ENCODE data around the gene TNFRSF1A.

TNFRSF1A gene

DNA sequence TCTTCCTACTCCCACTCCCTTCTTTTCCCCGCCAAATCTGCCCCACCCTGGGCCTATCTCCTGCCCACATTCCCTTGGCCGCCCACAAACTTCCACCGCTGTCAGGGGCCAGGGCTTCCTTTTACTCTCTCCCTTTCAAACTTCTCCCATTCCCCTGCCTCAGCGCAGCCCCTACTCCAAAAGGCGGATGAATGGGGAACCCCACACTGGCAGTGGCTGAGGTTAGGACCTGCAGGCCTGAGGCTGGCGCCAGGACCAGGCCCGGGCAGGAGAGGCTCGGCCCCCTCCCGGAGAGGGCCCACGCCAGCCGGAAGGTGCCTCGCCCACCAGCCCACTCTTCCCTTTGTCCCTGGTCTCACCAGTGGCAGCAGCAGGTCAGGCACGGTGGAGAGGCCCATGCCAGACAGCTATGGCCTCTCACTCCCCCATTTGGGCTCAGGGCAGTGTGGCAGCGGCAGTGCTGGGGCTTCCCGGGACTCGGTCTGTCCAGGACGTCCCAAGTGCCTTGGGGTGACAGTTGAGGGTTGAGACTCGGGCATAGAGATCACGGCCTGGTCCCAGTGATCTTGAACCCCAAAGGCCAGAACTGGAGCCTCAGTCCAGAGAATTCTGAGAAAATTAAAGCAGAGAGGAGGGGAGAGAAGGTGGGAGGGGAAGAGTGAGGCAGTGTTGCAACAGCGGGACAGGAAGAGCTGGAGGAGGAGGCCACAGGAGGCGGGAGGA lies at the start of gene TNFRSF1A:
TNFRSF1A (minus strand) TSS at position 660 of the 723 bp plus-strand sequence; CDS start at position 398, 262 bp downstream.
- peak; percentile 74 for DNase-seq (ENCODE audit: low spot score)

DNA sequence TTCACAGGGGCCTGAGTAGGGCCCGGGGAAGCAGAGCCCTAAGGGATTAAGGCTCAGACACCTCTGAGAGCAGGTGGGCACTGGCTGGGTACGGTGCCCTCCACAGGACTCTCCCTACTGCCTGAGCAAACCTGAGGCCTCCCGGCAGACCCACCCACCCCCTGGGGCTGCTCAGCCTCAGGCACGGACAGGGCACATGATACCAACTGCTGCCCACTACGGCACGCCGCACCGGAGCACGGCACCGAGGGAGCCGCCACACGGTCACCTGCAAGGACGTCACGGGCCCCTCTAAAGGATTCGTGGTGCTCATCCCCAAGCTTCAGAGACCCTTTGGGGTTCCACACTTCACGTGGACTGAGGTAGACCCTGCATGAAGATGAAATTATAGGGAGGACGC lies 49.1 kb upstream of the TNFRSF1A start:
- DNase-seq (ENCODE audit: low spot score), result no peak

DNA sequence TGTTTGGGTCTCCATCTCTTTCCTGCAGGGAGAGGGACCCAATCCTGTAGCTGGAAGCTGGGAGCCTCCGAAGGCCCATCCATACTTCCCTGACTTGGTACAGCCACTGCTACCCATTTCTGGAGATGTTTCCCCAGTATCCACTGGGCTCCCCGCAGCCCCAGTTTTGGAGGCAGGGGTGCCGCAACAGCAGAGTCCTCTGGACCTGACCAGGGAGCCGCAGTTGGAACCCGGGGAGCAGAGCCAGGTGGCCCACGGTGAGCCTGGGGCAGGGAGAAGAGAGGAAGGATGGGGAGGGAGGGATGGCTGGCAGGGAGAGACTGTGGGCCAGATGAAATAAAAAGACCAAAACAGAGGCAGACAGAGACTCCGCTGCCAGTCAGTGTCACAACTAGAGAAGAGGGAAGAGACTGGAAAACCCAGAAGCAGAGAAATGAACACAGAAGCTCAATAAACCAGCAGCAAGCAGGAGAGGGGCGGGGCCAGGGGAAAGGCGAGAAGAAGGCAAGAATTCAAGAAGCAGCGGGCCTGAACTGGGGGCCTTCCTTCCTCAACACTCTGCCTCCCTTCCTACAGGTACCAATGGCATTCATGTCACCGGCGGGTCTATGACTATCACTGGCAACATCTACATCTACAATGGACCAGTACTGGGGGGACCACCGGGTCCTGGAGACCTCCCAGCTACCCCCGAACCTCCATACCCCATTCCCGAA lies 48.4 kb upstream of the TNFRSF1A start:
- no peak for DNase-seq (ENCODE audit: low spot score)

DNA sequence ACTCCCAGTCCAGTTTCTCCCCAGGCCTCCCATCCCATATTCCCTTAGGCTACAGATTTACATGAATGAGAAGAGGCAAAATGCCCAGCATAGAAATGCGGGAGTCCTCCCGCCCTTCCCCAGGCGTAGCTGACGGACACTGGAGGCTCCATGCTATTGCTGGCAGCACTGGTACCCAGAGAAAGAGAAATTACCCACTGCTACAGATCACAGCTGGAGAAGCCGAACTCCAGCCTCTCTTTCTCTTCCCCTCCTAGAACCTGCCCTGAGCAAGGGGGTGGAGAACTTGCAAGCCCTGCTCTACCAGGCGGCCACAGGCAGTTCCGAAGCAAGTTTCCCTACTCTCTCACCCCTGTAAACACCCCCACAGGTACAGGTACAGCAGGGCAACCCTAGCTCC lies 45.7 kb upstream of the TNFRSF1A start:
- DNase-seq (ENCODE audit: low spot score), result no peak

DNA sequence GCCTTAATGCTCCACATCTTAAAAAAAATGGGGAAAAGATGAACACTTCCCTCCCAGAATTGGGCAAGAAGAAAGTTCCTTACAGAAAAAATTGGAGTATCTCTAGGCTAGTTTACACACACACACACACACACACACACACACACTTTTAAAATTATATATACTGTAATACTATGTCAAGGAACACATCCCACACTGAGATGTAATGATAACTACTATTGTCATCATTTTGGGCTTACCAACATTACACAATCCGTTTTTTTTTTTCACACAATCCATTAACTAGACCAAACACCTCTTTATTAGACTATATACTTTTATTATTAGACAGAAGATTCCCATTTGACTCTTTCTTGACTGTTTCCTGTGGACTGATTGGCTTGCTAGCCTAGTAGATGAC lies 44.6 kb upstream of the TNFRSF1A start:
- no peak for DNase-seq (ENCODE audit: low spot score)

DNA sequence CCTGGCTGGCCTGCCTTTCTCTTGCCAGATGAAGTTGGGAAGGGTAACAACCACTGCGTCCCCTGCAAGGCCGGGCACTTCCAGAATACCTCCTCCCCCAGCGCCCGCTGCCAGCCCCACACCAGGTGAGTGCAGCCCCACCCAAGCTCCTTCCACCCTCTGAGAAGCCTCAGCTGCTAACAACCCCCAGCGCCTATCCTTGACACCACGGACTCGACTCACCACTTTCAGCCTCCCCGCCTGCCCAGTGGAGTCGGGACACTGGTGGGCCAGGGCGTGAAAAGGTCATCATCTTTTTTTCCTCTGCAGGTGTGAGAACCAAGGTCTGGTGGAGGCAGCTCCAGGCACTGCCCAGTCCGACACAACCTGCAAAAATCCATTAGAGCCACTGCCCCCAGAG lies 44.2 kb upstream of the TNFRSF1A start:
- no peak for DNase-seq (ENCODE audit: low spot score)

DNA sequence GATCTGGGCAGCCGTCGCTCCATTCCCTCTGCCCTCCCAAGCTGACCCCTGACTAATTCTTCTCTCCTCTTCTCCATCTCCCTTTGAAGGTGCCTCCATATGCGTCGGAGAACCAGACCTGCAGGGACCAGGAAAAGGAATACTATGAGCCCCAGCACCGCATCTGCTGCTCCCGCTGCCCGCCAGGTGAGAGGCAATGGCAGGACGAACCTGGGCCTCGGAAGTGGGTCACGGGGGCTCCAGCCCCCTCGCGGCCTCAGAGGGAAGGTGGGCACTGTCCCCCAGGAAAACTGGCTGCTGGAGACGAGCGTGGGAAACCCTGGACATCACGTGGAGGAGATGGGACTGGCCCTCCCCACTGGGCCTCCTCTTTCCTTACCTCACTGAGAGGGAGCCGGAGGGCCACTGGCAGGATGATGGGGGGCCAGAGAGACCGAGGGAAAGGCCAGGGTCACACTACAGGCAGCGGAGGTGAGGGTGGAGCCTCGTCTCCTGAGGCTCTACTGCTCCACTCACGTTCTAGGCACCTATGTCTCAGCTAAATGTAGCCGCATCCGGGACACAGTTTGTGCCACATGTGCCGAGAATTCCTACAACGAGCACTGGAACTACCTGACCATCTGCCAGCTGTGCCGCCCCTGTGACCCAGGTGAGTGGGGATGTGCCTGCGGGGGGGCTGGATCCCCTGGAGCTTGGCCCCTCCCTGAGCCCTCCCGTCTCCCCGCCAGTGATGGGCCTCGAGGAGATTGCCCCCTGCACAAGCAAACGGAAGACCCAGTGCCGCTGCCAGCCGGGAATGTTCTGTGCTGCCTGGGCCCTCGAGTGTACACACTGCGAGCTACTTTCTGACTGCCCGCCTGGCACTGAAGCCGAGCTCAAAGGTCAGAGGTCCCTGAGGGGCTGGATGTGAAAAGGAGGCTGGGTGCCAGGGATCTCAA lies 42.9 kb upstream of the TNFRSF1A start:
- DNase-seq (ENCODE audit: low spot score), result no peak

DNA sequence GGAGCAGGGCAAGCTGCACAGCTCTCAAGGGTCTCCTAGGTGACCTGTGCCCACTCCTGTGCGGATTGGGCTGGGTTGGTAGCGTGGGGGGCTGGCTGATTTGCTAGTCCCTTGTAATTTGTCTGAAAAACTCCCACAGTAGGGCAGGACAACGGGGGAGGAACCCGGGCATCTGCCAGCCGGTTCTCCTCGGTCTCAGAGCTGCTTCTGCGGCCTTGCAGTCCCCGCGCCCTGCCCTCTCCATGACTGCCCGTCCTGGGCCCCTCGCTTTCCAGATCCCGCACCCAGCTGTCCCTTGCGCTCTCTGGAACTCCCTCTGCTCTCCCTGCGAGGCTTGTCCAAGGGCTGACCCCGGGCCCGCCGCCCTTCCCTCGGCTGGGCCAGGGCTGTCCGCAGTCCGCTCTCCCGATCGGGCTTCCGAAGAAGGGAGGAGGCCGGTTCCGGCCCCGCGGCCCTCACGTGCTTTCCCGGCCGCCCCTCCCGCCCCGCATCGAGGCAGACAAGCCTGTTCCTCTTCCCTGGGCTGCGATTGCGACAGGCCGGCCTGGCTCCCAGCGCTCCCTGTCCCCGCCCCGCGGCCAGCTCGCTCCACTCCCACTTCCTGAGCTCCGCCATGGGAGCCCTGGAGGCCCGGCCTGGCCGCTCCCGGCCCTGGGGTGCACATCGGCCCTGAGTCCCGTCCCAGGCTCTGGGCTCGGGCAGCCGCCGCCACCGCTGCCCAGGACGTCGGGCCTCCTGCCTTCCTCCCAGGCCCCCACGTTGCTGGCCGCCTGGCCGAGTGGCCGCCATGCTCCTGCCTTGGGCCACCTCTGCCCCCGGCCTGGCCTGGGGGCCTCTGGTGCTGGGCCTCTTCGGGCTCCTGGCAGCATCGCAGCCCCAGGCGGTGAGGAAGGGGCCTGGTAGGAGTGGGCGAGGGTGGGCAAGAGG lies 42.0 kb upstream of the TNFRSF1A start, which contains the start of gene LTBR:
LTBR (plus strand) TSS at position 591 of the 927 bp plus-strand sequence; CDS start at position 788, 197 bp downstream.
- peak; percentile 92 for DNase-seq (ENCODE audit: low spot score)

DNA sequence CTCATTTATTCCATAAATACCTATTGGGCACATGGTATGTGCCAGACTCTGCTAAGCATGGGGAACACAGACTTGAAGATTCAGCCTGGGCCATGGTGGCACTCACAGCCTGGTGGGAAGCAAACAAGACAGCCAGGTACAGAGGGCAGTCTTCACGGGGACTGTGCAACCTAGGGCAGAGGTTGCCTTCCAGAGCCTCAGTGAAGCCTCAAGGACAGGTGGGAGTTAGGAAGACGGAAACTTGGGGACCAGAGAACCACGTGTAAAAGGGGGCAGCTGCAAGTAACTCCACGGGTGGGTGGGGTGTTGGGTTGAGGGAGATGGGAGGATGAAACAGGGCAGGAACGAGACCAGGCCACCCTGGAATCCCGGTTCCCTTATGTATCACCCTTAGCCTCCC lies 41.1 kb upstream of the TNFRSF1A start:
- no peak for DNase-seq (ENCODE audit: low spot score)

DNA sequence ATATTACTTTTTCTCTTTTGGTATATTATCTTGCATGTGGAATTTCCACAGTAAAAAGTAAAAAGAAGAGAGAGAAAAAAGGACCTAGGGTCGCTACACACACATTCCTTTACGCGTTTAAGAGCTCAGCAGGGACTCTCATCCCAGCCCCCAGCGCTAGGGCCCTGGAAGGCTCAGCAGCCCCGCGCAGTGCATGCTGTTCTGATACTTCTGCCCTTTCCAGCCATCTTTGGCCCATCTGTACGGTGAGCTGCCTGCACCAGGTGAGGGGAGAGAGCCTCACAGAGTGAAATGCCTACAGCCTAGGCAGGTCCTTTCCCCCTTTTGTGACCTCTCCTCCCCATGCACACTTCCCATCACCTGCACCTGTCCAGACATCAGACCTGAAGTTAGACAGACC lies 40.5 kb upstream of the TNFRSF1A start:
- DNase-seq (ENCODE audit: low spot score), result no peak

DNA sequence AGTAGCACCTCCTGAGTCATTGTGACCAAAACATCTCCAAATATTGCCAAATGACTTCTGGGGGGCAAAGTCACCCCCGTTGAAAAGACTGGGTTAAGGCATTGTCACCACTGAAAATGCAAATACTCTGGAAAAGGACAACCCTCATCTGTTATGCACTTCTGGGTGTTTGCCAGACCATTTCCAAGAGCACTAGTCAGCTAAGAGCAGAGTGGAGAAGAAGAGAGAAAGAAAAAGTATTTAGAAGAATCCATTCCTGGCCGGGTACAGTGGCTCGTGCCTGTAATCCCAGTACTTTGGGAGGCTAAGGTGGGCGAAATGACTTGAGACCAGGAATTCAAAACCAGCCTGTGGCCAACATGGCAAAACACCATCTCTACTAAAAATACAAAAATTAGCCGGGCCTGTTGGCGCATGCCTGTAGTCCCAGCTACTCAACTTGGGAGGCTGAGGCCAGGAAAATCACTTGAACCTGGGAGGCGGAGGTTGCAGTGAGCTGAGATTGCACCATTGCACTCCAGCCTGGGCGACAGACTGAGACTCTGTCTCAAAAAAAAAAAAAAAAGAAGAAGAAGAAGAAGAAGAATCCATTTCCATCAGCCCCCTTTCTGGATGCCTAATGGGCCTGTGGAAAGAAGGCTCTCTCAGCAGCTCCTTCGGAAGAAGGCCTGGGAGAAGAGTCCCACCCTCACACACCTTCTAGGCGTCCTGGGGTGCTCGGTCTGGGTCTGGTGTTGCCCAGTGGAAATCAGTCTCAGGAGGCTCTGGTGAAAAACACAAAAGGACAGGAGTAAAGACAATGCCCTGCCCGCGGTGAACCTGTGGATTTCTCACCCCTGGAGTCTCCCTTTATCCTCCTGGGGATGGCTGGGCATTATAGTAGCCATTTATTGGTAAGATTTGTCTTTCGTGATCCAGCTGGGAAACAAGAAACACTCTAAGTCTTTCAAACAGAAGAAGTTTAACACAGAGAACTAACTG lies 38.6 kb upstream of the TNFRSF1A start:
- DNase-seq (ENCODE audit: low spot score), result no peak

DNA sequence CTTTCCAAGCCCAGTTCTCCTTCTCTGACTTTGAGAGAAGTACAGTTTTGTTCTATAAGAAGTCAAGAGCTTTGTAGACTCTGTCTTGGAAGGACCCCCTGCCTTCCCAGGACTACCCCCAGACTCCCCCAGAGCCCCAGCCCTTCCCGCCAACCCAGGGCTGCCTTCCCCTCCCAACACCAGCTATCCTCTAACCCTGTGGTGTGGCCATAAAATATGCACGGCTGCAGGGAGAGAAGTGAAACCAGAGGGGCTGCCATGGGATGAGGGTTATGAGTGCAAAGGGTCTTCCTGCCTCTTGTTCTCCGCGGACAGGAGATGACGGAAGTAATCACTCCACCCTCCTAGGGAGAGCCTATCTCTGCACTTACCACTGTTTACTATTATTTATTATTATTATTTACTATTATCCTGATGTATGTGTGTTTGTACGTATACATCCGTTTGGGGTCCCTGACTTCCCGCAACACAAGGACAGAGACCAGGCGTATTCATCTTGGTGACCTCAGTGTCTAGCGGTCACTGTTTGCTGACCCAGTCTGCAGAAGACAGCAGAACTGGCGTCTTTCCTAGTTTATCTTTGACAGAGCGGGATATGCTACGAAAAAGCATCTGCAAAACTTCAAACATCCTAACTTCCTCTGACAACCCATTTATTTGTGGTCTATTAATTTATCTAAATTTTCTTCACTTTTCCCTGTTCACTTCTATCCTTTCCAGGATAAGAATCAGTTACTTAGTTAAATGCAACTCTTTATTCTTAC lies 37.0 kb upstream of the TNFRSF1A start:
- DNase-seq (ENCODE audit: low spot score), result no peak

DNA sequence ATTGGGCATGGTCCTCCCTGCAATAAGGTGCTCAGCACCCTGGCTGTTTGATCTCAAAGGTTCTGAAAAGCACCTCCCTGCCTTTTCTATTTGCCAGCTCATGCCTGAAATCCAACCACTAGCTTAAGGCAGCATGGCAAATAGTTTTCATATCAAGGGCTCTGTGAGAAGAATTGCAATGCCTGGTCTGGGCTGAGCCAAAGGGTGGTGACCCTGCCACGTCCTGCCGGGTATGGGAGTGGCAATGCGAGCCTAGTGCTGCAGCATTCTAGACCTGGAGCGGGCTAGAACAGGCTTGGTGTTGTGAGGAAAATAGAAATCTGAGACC lies 35.8 kb upstream of the TNFRSF1A start:
- DNase-seq (ENCODE audit: low spot score), result no peak

DNA sequence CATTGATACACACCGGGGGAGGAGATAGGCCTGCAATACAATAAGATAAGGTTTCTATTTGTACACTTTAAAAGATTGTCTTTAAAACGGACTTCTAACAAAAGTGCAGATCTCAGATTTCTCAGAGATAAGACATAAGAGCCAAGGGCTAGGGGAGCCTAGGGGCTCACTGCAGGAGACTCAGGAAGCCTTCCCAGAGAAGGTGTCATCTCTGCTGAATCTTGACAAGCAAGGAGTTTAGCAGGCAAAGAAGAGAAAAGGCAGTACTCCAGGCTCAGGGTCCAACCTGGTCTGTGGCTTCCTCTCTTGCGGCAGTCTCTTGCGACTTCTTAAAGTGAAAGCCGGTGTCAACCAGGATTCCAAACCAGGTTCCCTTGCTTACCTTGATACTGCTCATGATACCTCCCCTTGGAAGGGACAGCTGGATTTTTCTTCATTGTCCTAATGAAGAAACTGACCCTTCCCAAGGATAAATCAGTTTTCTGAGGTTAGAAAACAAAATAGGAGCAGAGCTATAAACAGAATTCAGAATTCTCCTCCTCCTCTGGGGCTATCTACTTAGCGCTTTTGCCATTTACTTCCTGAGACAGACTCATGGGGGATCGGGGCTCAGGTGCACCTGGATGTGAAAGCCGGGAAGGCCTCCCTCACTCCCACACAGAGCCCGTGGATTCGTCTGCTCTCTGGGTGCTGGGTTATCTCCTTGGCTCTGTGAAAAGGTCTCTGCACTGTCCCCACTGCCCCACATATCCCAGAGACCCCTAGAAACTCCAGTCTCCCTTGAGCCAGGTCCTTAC lies 35.2 kb upstream of the TNFRSF1A start:
- DNase-seq (ENCODE audit: low spot score), result no peak

DNA sequence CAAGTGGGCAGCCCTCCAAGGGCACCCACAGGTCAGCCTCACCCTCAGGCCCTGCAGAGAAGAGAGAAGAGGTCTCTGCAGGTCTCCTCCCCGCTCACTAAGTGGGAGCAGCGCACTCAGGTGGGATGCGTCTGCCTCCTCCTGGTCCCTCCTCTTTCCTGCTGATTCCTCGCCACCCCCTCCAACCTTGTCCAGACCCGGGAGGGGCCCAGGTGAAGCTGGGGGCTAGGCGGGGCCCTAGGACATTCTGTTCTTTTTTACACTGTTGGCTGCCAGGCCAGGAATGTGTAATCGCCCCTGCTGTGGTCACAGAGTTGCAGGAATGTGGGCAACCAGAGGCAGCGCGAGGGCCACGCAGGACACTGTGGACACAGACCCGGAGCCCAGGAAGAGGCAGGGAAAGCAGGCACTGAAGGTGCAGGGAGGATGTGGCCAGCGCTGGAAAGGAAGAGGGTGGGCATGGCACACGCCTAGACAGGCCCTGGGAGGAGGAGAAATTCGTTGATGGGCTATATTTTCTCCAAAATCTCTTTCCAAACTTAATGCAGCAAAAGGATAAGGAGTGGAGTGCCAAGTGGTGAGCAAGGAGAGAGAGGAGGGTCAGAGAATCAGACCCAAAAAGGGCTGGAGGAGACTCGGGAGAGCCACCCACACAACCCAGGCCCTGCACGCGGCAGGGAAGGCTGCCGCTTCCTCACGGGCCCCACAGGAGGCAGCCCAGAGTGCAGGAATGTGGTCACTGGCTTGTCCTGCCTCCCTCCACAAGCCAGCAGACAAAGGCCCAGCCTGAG lies 34.4 kb upstream of the TNFRSF1A start:
- peak; percentile 88 for DNase-seq (ENCODE audit: low spot score)

DNA sequence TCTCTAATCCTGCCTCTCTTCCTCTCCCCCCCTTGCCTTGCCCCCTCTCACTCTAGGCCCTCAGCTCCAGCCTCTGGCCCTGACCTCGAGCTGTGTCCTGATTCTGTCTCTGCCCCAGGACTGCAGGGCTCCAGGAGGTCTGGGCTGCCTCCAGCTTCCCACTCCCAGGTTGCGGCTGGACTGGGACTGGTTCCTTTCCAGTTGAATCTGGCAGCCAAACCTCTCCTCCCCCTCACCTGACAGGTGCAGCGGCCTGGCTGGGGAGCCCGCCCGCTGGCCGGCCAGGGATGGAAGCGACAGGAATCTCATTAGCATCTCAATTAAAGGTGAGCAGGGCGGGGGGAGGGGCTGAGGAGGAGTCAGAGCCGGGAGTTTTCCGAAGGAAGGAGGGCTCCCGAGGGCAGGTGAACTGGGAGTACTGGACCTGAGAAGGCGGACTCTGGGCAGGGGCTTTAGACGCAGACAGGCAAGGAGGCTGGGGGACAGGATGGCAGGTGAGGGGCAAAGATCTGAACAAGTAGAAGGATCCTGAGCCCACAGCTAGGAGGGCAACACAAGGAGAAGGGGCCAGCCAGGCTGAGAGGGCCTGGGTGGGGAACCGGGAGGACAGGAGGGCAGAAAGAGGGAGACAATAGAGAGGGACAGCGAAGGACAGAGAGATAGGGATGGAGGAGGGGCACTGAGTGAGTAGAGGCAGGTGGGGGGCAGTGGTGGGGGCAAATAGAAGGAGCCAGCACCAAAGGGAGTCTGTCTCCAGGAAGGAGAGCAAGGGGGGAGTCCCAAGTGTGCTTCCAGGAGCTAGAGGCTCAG lies 33.6 kb upstream of the TNFRSF1A start, which contains the start of gene SCNN1A:
SCNN1A (minus strand) TSS at position 295 of the 810 bp plus-strand sequence. CDS start 780 bp downstream, outside the sequence.
- DNase-seq (ENCODE audit: low spot score), result no peak

DNA sequence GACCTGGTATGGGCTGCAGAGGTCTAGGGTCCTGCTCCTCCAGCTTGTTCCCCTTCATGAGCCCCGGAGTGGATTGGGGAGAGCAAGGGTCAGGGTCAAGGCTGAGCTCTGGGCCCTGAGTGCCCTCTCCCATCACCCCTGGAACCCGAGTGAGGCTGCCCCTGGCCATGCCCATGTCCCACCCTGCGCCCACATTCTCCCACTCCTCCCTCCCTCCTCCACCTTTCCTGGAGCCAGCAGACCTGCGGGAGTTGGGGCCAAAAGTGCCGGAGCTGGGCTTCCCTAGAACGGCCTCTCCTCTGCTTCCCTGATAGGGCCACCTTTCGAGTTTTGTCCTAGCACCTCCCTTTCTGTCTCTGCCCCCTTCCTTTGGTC lies 32.9 kb upstream of the TNFRSF1A start:
- no peak for DNase-seq (ENCODE audit: low spot score)

Data from HuH-7 (cell line).